ENCODE data around the gene VASH1. TPM values are rescaled to one million over a fixed set of nuclear protein-coding genes. Genes with fewer than 3 reads are reported as not detected.
"Not testable (repeated sequence)": the region's sequence is repeated elsewhere in the genome, so short reads cannot be mapped to it uniquely, and the experiment has no call there.

Gene VASH1
- total RNA-seq, 2 donors from 2014 or later: 2.9 to 3.6 TPM

- Histone ChIP-seq H3K4me1 (no peaks in the 10 kb centered on the region), H3K9ac (ENCODE audit: low read depth in 2 of 2, low read length in 2 of 2) (no peak overlapping the region), H3K9me3 (no peaks in the 10 kb centered on the region), H3K4me3 (no peak overlapping the region), H3K27ac (no peak overlapping the region), H3K36me3 (no peaks in the 10 kb centered on the region), H3K27me3 (no peaks in the 10 kb centered on the region)
- TF ChIP-seq, protein P1, sequence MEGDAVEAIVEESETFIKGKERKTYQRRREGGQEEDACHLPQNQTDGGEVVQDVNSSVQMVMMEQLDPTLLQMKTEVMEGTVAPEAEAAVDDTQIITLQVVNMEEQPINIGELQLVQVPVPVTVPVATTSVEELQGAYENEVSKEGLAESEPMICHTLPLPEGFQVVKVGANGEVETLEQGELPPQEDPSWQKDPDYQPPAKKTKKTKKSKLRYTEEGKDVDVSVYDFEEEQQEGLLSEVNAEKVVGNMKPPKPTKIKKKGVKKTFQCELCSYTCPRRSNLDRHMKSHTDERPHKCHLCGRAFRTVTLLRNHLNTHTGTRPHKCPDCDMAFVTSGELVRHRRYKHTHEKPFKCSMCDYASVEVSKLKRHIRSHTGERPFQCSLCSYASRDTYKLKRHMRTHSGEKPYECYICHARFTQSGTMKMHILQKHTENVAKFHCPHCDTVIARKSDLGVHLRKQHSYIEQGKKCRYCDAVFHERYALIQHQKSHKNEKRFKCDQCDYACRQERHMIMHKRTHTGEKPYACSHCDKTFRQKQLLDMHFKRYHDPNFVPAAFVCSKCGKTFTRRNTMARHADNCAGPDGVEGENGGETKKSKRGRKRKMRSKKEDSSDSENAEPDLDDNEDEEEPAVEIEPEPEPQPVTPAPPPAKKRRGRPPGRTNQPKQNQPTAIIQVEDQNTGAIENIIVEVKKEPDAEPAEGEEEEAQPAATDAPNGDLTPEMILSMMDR (IDR thresholded peaks at IDR 0.05): no peak
- intact Hi-C loops (cut with DNase I): no loop called here
- no peak for DNase-seq
These were observed 31.2 kb upstream of the VASH1 start for GRCh38 chr14:76729953-76730505.

DNA sequence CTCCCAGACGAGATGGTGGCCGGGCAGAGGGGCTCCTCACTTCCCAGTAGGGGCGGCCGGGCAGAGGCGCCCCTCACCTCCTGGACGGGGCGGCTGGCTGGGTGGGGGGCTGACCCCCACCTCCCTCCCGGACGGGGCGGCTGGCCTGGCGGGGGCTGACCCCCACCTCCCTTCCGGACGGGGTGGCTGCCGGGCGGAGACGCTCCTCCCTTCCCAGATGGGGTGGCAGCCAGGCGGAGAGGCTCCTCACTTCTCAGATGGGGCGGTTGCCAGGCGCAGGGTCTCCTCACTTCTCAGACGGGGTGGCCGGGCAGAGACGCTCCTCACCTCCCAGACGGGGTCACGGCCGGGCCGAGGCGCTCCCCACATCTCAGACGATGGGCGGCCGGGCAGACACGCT lies 26.8 kb upstream of the VASH1 start:
- H3K9ac ChIP-seq (ENCODE audit: low read depth in 2 of 2, low read length in 2 of 2); H3K4me1 ChIP-seq; H3K4me3 ChIP-seq; intact Hi-C loops (cut with DNase I); H3K36me3 ChIP-seq; DNase-seq; H3K27ac ChIP-seq; H3K9me3 ChIP-seq; H3K27me3 ChIP-seq: not testable (repeated sequence)

DNA sequence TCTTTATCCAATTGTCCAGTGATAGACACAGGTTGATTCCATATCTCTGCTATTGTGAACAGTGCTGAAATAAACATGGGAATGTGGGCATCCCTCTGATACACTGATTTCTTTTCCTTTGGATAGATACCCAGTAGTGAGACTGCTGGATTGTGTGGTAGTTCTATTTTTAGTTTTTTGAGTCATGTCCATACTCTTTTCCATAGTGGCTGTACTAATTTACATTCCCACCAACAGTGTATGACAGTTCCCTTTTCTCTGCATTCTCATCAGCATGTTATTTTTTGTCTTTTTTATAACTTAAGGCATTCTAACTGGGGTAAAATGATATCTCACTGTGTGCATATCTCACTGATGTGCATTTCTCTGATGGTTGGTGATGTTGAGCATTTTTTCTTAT lies 24.8 kb upstream of the VASH1 start:
- intact Hi-C loops (cut with DNase I): no loop called here
- TF ChIP-seq, protein P1 (IDR thresholded peaks at IDR 0.05): no peak
- no peaks in the 10 kb centered on the region for H3K4me1 ChIP-seq

GRCh38 chr14:76741074-76741473 lies 20.2 kb upstream of the VASH1 start:
- no peaks in the 10 kb centered on the region for H3K36me3 ChIP-seq

More for the DNA sequence above, 24.8 kb upstream of the VASH1 start:
- Histone ChIP-seq H3K4me3 (no peak overlapping the region), H3K9ac (ENCODE audit: low read depth in 2 of 2, low read length in 2 of 2) (no peak overlapping the region), H3K36me3 (no peaks in the 10 kb centered on the region), H3K27ac (no peak overlapping the region), H3K27me3 (no peaks in the 10 kb centered on the region), H3K9me3 (no peaks in the 10 kb centered on the region)
- DNase-seq: no peak

GRCh38 chr14:76742185-76742584 lies 19.1 kb upstream of the VASH1 start:
- intact Hi-C loops (cut with DNase I): no loop called here
- TF ChIP-seq, protein P1 (IDR thresholded peaks at IDR 0.05): no peak

More at GRCh38 chr14:76741074-76741473, 20.2 kb upstream of the VASH1 start:
- Histone ChIP-seq H3K9me3 (no peaks in the 10 kb centered on the region), H3K27me3 (no peaks in the 10 kb centered on the region), H3K4me1 (no peaks in the 10 kb centered on the region), H3K27ac (no peak overlapping the region), H3K9ac (ENCODE audit: low read depth in 2 of 2, low read length in 2 of 2) (no peak overlapping the region), H3K4me3 (no peak overlapping the region)
- DNase-seq: no peak
- intact Hi-C loops (cut with DNase I): no loop called here
- TF ChIP-seq, protein P1 (IDR thresholded peaks at IDR 0.05): no peak

GRCh38 chr14:76742966-76743365 lies 18.3 kb upstream of the VASH1 start:
- TF ChIP-seq, protein P1 (IDR thresholded peaks at IDR 0.05): no peak
- Histone ChIP-seq H3K9ac (ENCODE audit: low read depth in 2 of 2, low read length in 2 of 2) (no peak overlapping the region), H3K9me3 (no peaks in the 10 kb centered on the region), H3K27ac (no peak overlapping the region), H3K36me3 (no peaks in the 10 kb centered on the region), H3K4me1 (no peaks in the 10 kb centered on the region), H3K27me3 (no peaks in the 10 kb centered on the region), H3K4me3 (no peak overlapping the region)
- DNase-seq: no peak
- intact Hi-C loops (cut with DNase I): no loop called here

More at GRCh38 chr14:76742185-76742584, 19.1 kb upstream of the VASH1 start:
- Histone ChIP-seq H3K36me3 (no peaks in the 10 kb centered on the region), H3K27ac (no peak overlapping the region), H3K9ac (ENCODE audit: low read depth in 2 of 2, low read length in 2 of 2) (no peak overlapping the region), H3K27me3 (no peaks in the 10 kb centered on the region), H3K4me3 (no peak overlapping the region), H3K9me3 (no peaks in the 10 kb centered on the region), H3K4me1 (no peaks in the 10 kb centered on the region)
- no peak for DNase-seq
